ENCODE measurements around the gene ATXN7L3B. TPM values are rescaled to one million over a fixed set of nuclear protein-coding genes. Genes with fewer than 3 reads are reported as not detected.

ATXN7L3B gene, protein sequence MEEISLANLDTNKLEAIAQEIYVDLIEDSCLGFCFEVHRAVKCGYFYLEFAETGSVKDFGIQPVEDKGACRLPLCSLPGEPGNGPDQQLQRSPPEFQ
- 83.4 TPM for total RNA-seq (ENCODE audit: unreplicated experiment)
- long read RNA-seq, full-length matches to known transcripts, result 46 of 46 reads
- long read RNA-seq, partial matches to known transcripts, result 0 of 46 reads
- long read RNA-seq, other reads (novel, unspliced or antisense), result 0 of 46 reads

DNA sequence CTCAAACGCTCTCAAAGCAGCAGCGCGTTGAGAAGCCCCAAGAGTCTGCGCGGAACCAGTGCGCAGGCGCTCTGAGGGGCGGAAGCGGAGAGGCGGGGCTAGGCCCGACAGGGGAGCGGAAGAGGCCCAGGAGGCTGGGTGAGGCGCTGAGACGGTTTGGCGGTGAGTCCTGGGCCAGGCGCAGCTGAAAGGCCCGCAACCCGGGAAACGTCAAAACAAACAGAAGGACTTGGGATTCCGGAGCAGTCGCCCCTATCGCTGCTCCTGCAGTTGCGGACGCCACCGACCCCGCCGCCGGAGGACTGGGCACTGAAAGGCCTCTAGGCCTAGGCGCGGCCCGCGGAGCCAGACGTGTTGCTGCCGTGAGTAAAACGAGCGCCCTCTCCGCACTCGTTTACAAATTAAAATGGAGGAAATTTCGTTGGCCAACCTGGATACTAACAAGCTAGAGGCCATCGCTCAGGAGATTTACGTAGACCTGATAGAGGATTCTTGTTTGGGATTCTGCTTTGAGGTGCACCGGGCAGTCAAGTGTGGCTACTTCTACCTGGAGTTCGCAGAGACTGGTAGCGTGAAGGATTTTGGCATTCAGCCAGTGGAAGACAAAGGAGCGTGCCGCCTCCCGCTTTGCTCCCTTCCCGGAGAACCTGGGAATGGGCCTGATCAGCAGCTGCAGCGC, at the start of gene ATXN7L3B:
TSS of gene ATXN7L3B (plus strand) at position 129 of the 679 bp plus-strand sequence. CDS start at position 407, 278 bp downstream.
- peaks cover 29% of the 10 kb centered on the region for H3K4me1 Mint-ChIP-seq (ENCODE audit: low read depth, unreplicated experiment)
- TF ChIP-seq, protein P1, sequence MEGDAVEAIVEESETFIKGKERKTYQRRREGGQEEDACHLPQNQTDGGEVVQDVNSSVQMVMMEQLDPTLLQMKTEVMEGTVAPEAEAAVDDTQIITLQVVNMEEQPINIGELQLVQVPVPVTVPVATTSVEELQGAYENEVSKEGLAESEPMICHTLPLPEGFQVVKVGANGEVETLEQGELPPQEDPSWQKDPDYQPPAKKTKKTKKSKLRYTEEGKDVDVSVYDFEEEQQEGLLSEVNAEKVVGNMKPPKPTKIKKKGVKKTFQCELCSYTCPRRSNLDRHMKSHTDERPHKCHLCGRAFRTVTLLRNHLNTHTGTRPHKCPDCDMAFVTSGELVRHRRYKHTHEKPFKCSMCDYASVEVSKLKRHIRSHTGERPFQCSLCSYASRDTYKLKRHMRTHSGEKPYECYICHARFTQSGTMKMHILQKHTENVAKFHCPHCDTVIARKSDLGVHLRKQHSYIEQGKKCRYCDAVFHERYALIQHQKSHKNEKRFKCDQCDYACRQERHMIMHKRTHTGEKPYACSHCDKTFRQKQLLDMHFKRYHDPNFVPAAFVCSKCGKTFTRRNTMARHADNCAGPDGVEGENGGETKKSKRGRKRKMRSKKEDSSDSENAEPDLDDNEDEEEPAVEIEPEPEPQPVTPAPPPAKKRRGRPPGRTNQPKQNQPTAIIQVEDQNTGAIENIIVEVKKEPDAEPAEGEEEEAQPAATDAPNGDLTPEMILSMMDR (IDR thresholded peaks at IDR 0.05; ENCODE audit: partially characterized antibody, unreplicated experiment), result no peak
- H3K4me3 Mint-ChIP-seq (ENCODE audit: unreplicated experiment), result peak within 1 kb of the TSS; percentile 97
- peaks cover 9% of the 10 kb centered on the region for H3K9me3 Mint-ChIP-seq (ENCODE audit: unreplicated experiment)
- peaks cover 7% of the 10 kb centered on the region for H3K27me3 Mint-ChIP-seq (ENCODE audit: unreplicated experiment)
- peak within 1 kb of the TSS; percentile 97 for H3K27ac Mint-ChIP-seq (ENCODE audit: unreplicated experiment)
- no peaks in the 10 kb centered on the region for H3K36me3 Mint-ChIP-seq (ENCODE audit: unreplicated experiment)
- peak; percentile 95 for DNase-seq

DNA sequence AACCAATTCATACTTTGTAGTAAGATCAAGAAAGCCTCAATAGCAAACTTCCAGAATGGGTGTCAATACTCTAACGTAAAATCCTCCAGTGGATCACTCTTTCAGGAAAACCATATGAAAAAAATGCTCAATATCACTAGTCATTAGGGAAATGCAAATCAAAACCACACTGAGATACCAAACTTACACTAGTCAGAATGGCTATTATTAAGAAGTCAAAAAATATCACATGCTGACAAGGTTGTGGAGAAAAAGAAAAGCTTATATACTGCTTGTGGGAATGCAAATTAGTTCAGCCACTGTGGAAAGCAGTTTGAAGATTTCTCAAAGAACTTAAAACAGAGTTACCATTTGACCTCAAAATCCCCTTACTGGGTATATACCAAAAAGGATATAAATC, 49.5 kb upstream of the ATXN7L3B start:
- TF ChIP-seq, protein P1 (IDR thresholded peaks at IDR 0.05; ENCODE audit: partially characterized antibody, unreplicated experiment), result no peak
- no peak for DNase-seq
- Mint-ChIP-seq H3K4me3 (ENCODE audit: unreplicated experiment) (no peak overlapping the region), H3K9me3 (ENCODE audit: unreplicated experiment) (no peaks in the 10 kb centered on the region), H3K27me3 (ENCODE audit: unreplicated experiment) (no peaks in the 10 kb centered on the region), H3K36me3 (ENCODE audit: unreplicated experiment) (no peaks in the 10 kb centered on the region), H3K27ac (ENCODE audit: unreplicated experiment) (no peak overlapping the region), H3K4me1 (ENCODE audit: low read depth, unreplicated experiment) (no peaks in the 10 kb centered on the region)

DNA sequence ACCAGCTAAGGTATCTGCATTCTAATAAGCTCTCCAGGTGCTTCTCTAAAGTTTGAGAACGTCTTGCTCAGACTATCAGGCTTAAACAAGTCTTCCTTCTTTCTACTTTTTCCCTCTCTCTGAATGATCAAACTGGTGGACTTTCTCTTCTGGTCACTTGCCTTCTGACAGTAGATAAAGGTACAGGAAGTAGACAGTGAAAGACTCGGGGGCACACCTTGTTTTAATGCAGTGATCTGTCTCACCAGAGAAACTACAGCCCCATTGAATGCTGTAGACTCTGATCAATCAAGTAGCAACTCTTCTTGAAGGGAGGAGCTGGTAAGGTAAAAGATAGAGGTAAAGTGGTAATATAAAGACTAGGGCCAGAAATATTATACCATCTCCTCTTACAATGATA, 48.1 kb upstream of the ATXN7L3B start:
- no peak for DNase-seq
- Mint-ChIP-seq H3K4me3 (ENCODE audit: unreplicated experiment) (no peak overlapping the region), H3K36me3 (ENCODE audit: unreplicated experiment) (no peaks in the 10 kb centered on the region), H3K9me3 (ENCODE audit: unreplicated experiment) (no peaks in the 10 kb centered on the region), H3K27ac (ENCODE audit: unreplicated experiment) (no peak overlapping the region), H3K4me1 (ENCODE audit: low read depth, unreplicated experiment) (no peaks in the 10 kb centered on the region), H3K27me3 (ENCODE audit: unreplicated experiment) (no peaks in the 10 kb centered on the region)
- TF ChIP-seq, protein P1 (IDR thresholded peaks at IDR 0.05; ENCODE audit: partially characterized antibody, unreplicated experiment), result no peak

DNA sequence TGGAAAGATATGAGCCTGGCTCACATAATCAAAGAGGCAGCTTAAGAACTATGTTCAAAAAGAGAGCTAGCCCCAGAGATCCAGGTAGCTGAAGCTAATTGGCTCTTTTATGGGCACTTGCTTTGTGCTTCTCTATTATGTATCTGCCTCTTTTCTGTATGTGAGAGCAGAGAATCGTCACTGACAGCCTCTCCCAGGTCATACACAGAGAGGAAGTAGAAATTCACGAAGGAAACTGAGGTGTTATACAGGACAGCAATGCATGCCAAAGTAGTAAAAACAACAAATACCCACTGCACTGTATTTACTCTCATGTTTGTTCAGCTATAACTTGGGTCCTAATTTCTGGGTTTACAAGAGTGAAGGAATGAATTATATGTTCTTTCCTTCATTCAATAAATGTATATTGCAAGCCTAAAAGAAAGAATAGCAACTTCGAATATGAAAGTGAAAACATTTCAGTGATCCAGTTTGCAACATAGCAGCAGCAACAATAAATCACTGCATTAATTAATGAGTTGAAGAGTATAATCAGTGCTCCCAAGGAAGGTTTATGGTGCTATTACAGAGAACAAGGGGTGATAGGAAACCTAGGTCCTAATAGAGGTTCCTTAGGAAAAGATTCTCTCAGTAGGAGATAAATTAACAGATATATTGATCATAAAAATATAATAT, 47.1 kb upstream of the ATXN7L3B start:
- no peaks in the 10 kb centered on the region for H3K27me3 Mint-ChIP-seq (ENCODE audit: unreplicated experiment)
- DNase-seq, result no peak
- no peaks in the 10 kb centered on the region for H3K36me3 Mint-ChIP-seq (ENCODE audit: unreplicated experiment)
- H3K4me3 Mint-ChIP-seq (ENCODE audit: unreplicated experiment), result no peak overlapping the region
- TF ChIP-seq, protein P1 (IDR thresholded peaks at IDR 0.05; ENCODE audit: partially characterized antibody, unreplicated experiment), result no peak
- no peaks in the 10 kb centered on the region for H3K9me3 Mint-ChIP-seq (ENCODE audit: unreplicated experiment)
- no peak overlapping the region for H3K27ac Mint-ChIP-seq (ENCODE audit: unreplicated experiment)
- no peaks in the 10 kb centered on the region for H3K4me1 Mint-ChIP-seq (ENCODE audit: low read depth, unreplicated experiment)

DNA sequence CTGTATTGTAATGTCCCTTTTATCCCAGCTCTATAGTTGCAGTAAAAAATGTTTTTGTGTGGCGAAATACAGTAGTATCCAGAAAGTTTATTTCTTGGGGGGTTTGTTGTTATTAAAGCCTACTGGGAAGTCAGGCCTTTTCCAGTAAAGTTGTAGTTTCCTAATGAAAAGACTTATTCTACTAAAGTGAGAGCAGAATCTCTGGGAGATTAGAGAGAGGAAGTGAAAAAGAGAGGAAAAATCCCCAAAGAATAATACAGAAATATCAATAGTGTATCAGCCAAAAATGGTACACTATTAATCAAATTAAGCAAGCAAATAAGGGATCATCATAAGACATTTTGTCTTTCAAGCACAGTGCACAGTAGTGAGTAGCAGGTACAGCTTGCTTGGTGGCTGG, 46.3 kb upstream of the ATXN7L3B start:
- H3K4me1 Mint-ChIP-seq (ENCODE audit: low read depth, unreplicated experiment), result no peaks in the 10 kb centered on the region
- H3K27ac Mint-ChIP-seq (ENCODE audit: unreplicated experiment), result no peak overlapping the region

More for the DNA sequence above, 46.3 kb upstream of the ATXN7L3B start:
- no peaks in the 10 kb centered on the region for H3K27me3 Mint-ChIP-seq (ENCODE audit: unreplicated experiment)
- TF ChIP-seq, protein P1 (IDR thresholded peaks at IDR 0.05; ENCODE audit: partially characterized antibody, unreplicated experiment), result no peak
- no peaks in the 10 kb centered on the region for H3K9me3 Mint-ChIP-seq (ENCODE audit: unreplicated experiment)
- no peaks in the 10 kb centered on the region for H3K36me3 Mint-ChIP-seq (ENCODE audit: unreplicated experiment)
- no peak for DNase-seq
- H3K4me3 Mint-ChIP-seq (ENCODE audit: unreplicated experiment), result no peak overlapping the region

Measured in glutamatergic neuron (in vitro differentiated cells).